H1 (cell line): Measurements from ENCODE around the gene A3GALT2. TPM values are rescaled to one million over a fixed set of nuclear protein-coding genes. Genes with fewer than 3 reads are reported as not detected.

Source experiments
- CHD2 ChIP-seq: IDR thresholded peaks from 2 replicates; pipeline ENCODE4 v1.6.1; 2012; ENCODE audit warnings: low read length, improper control_type of control experiment
- CHD7 ChIP-seq: fragments of 300-600 bp; sonication (generic); IDR thresholded peaks from 2 replicates; pipeline ENCODE4 v1.7.1; 2012; ENCODE audit warnings: low read length, moderate library complexity, mild to moderate bottlenecking, inconsistent platforms; ENCODE audit not compliant: insufficient replicate concordance
- E2F6 ChIP-seq: IDR thresholded peaks from 2 replicates; pipeline ENCODE4 v1.6.1; 2012; ENCODE audit warnings: inconsistent platforms
- EGR1 ChIP-seq: IDR thresholded peaks from 2 replicates; pipeline ENCODE4 v1.6.1; 2011; ENCODE audit warnings: low read depth, low read length, borderline replicate concordance
- HDAC2 ChIP-seq, 2 experiments: fragments of 300-600 bp in 1 of 2; sonication (generic) in 1 of 2; IDR thresholded peaks; 2 replicates each; pipeline ENCODE4 v1.6.1; 2011 to 2012; ENCODE audit warnings: low read depth in 2 of 2, low read length in 2 of 2, mild to moderate bottlenecking in 2 of 2, moderate library complexity in 2 of 2, borderline replicate concordance in 1 of 2, inconsistent platforms in 1 of 2
- POLR2AphosphoS5 ChIP-seq: IDR thresholded peaks from 2 replicates; pipeline ENCODE4 v1.6.1; 2011; ENCODE audit warnings: low read depth, low read length
- SP4 ChIP-seq: IDR thresholded peaks from 2 replicates; pipeline ENCODE4 v1.6.1; 2012; ENCODE audit warnings: low read length, inconsistent platforms
- USF2 ChIP-seq: IDR thresholded peaks from 2 replicates; pipeline ENCODE4 v1.6.1; 2011; ENCODE audit warnings: low read length, improper control_type of control experiment
- ZNF274 ChIP-seq: IDR thresholded peaks from 2 replicates; pipeline ENCODE4 v1.7.0; 2012; ENCODE audit warnings: low read length, borderline replicate concordance; ENCODE audit errors: extremely low read depth
- polyA plus RNA-seq, 7 experiments: library from polyadenylated mRNA; depleted of rRNA in 3 of 7; stranded (reverse) in 5 of 7; unstranded in 2 of 7; fragments of >200 nt in 5 of 7; fragments of 200-250 nt in 2 of 7; gene quantifications; 1 replicate in 5 of 7; 2 replicates in 1 of 7; 4 replicates in 1 of 7; pipeline versions ENCODE4 v1.2.1 to v1.2.3, GENCODE V29; 2011 to 2013; ENCODE audit warnings: missing spikeins in 2 of 7, mixed read lengths in 2 of 7
- total RNA-seq: library from RNA; stranded (reverse); fragmentation: NEBNext Ultra II Directional; extraction: Animal tissue kit (Norgen Biotek cat#: 25700); gene quantifications from 2 replicates; pipeline ENCODE4 v1.2.1, GENCODE V29; 2021

The A3GALT2 gene
- total and polyA plus RNA-seq, 2 of the 8 experiments (the other 6 are each of a cell fraction or from before 2014, with no cell fraction given), result not detected

- TF ChIP-seq CHD7 (no peak), HDAC2 (IDR thresholded peaks at IDR 0.05; ENCODE audit: borderline replicate concordance in 1 of 2, low read depth in 2 of 2, low read length in 2 of 2) (no peak), EGR1 (no peak), ZNF274 (no peak), POLR2AphosphoS5 (no peak), E2F6 (no peak), CHD2 (no peak), USF2 (no peak), SP4 (no peak)
Measured at GRCh38 chr1:33263890-33264504, 56.9 kb downstream of the A3GALT2 start (continued).
